Hepatocyte (in vitro differentiated cells): Measurements from ENCODE around the gene POMZP3. TPM values are rescaled to one million over a fixed set of nuclear protein-coding genes. Genes with fewer than 3 reads are reported as not detected.
"Not testable (repeated sequence)": the region's sequence is repeated elsewhere in the genome, so short reads cannot be mapped to it uniquely, and the experiment has no call there.

Experiments used
- DNase-seq: peaks from one replicate; pipeline ENCODE4 v3.0.0-alpha.2; 2016; ENCODE audit warnings: low spot score
- H2AFZ ChIP-seq: fragments of 200-600 bp; sonication (generic); 2 replicates; pipeline ENCODE4 v1.6.0; 2016; ENCODE audit warnings: antibody characterized with exemption, mild to moderate bottlenecking
- H3K27ac ChIP-seq: fragments of 200-600 bp; sonication (generic); 2 replicates; pipeline ENCODE4 v1.5.1; 2016; ENCODE audit warnings: mild to moderate bottlenecking
- H3K27me3 ChIP-seq: fragments of 200-600 bp; sonication (generic); 2 replicates; pipeline ENCODE4 v1.6.1; 2016
- H3K36me3 ChIP-seq: fragments of 200-600 bp; sonication (generic); replicated peaks from 2 replicates; pipeline ENCODE4 v1.5.1; 2016; ENCODE audit warnings: low read depth; ENCODE audit not compliant: insufficient read depth
- H3K4me1 ChIP-seq: fragments of 200-600 bp; sonication (generic); 2 replicates; pipeline ENCODE4 v1.5.1; 2016; ENCODE audit warnings: mild to moderate bottlenecking, moderate library complexity; ENCODE audit not compliant: insufficient read depth
- H3K4me2 ChIP-seq: fragments of 200-600 bp; sonication (generic); 2 replicates; pipeline ENCODE4 v1.6.0; 2016
- H3K4me3 ChIP-seq: fragments of 200-600 bp; sonication (generic); 2 replicates; pipeline ENCODE4 v1.5.1; 2016; ENCODE audit warnings: mild to moderate bottlenecking
- H3K79me2 ChIP-seq: fragments of 200-600 bp; sonication (generic); 2 replicates; pipeline ENCODE4 v1.6.0; 2017; ENCODE audit warnings: mild to moderate bottlenecking
- H3K9me2 ChIP-seq: fragments of 200-600 bp; sonication (generic); replicated peaks from 2 replicates; pipeline ENCODE4 v1.6.0; 2017; ENCODE audit warnings: mild to moderate bottlenecking; ENCODE audit not compliant: insufficient read depth
- H3K9me3 ChIP-seq: fragments of 200-600 bp; sonication (generic); 2 replicates; pipeline ENCODE4 v1.5.1; 2016; ENCODE audit warnings: low read depth, mild to moderate bottlenecking
- H4K20me1 ChIP-seq: fragments of 200-600 bp; sonication (generic); 2 replicates; pipeline ENCODE4 v1.6.0; 2016; ENCODE audit warnings: mild to moderate bottlenecking; ENCODE audit not compliant: insufficient read depth, poor library complexity, severe bottlenecking
- WGBS: methylation state at CpG from one replicate; pipeline ENCODE4 v1.1.6; 2016; ENCODE audit warnings: low lambda C conversion rate; ENCODE audit errors: missing lambda C conversion rate; 5-methylcytosine and 5-hydroxymethylcytosine counted together
- polyA plus RNA-seq: library from polyadenylated mRNA; unstranded; fragments of >200 nt; fragmentation: Nextera tagmentation; extraction: Ambion mirVana; gene quantifications from 2 replicates; pipeline ENCODE4 v1.2.1, GENCODE V29; 2016
- total RNA-seq: library from RNA; depleted of rRNA; stranded (reverse); fragments of >200 nt; gene quantifications from 2 replicates; pipeline ENCODE4 v1.2.3, GENCODE V29; 2014

Gene POMZP3
- total RNA-seq (0.28 and 0.67 TPM in 2 replicates), polyA plus RNA-seq (8.7 and 10.5 TPM in 2 replicates)

DNA sequence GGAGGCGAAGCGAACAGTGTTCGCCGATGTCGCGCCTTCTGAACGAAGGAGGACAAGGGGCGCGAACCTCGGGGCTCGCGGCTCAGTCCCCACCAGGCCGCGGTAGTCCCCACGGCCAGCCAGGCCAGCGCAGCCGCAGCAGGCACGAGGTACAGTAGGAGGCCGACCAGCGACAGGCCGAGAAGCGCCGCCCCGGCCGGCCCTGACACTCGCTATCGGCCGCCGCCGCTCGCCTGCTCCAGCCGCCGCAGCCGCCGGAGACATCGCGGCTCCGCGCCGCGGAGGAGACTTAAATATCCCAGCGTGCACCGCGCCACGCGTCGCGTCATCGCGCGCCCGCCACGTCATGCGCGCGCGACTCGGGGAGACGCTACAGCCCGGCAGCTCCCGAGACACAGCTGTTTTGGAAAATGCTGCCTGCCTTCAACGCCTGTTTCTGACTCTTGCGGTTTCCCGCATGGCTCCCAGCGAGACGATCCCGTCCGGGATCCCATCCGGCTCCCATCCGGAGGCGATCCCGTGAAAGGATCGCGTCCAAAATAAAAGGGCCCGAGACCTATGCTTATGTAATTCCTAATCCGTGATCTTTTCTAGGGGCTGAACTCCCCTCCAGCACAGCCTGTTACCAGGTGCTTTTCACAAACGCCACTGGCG lies at the start of gene POMZP3:
Gene POMZP3, minus strand, starts transcription at position 291 of the 654 bp plus-strand sequence. CDS start 1,215 bp downstream, outside the sequence.
- DNase-seq, H3K79me2 ChIP-seq, H3K36me3 ChIP-seq, H3K9me3 ChIP-seq, H4K20me1 ChIP-seq, H3K9me2 ChIP-seq, H3K4me1 ChIP-seq, H3K27me3 ChIP-seq: not testable (repeated sequence)
- Histone ChIP-seq H3K27ac (peak within 1 kb of the TSS; percentile 99), H2AFZ (peak within 1 kb of the TSS; percentile 92), H3K4me2 (peak within 1 kb of the TSS; percentile 81), H3K4me3 (peak within 1 kb of the TSS; percentile 85)
- 2% methylated on average over 14 of the region's 78 CpGs for WGBS

DNA sequence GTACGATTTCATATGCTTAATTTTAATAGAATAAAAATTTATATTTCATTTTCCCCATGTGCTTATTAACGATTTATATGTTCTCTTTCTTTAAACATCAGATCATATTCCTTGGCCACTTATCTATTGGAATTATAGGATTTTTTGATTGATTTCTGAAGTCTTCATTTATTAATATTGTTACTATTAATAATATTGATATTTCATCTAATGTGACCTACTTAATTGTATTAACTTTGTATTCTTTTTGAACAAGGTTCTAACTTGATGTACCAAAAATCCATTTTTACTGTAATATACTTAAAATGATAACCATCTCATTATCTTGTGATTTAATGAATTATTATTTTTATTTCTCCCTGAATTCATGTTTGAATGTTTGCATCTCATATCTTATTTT lies 48.7 kb upstream of the POMZP3 start:
- not testable (repeated sequence) for H4K20me1 ChIP-seq, H3K4me2 ChIP-seq, DNase-seq, H3K4me1 ChIP-seq, H3K9me3 ChIP-seq, H2AFZ ChIP-seq, H3K79me2 ChIP-seq, H3K36me3 ChIP-seq, H3K9me2 ChIP-seq, H3K4me3 ChIP-seq, H3K27me3 ChIP-seq, H3K27ac ChIP-seq
- WGBS = 89% methylated on average over 2 of the region's 2 CpGs

DNA sequence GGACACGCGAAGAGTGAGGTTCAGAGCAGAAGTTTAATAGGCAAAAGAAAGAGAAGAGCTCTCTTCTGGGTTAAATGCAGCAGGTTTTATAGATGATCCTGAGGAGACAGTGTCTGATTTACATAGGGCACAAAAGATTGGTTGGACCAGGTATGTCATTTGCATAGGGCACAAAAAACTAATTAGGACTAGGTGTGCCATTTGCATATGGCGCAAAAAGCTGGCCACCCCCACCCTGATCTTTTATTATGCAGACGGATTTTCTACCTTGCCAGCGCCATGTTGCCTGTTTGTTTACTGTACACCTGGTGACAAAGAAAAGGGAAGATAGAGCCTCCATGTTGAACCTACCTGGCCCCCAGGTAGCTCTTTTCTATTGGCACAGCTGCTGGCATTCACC lies 46.3 kb upstream of the POMZP3 start:
- not testable (repeated sequence) for H3K27me3 ChIP-seq, H3K36me3 ChIP-seq, H3K4me2 ChIP-seq, H3K9me2 ChIP-seq, H3K4me1 ChIP-seq, H3K27ac ChIP-seq, H3K4me3 ChIP-seq, H3K9me3 ChIP-seq, DNase-seq, H3K79me2 ChIP-seq, H4K20me1 ChIP-seq, H2AFZ ChIP-seq
- 83% methylated on average over 5 of the region's 5 CpGs for WGBS

DNA sequence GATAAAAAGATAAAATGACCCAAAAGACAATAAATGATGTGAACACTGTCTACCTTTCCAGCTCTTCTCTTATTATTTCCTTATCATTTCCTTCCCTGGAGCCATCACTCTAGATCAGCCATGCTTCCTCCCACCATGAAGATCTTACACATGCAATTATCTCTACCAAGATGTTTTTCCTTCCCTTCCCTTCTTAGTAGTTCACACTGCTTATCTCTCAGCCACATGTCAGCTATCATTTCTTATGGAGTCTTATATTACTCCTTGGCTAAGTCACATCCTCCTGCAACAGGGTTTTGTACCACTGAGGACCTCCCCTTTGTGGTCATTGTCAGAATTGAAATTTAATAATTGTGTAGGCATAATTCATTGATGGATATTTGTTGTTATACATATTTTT lies 32.1 kb upstream of the POMZP3 start:
- H3K36me3 ChIP-seq, H3K9me3 ChIP-seq, H3K4me2 ChIP-seq, H3K79me2 ChIP-seq, DNase-seq, H2AFZ ChIP-seq, H3K27ac ChIP-seq, H3K27me3 ChIP-seq, H3K9me2 ChIP-seq, H3K4me3 ChIP-seq, H3K4me1 ChIP-seq, H4K20me1 ChIP-seq: not testable (repeated sequence)

DNA sequence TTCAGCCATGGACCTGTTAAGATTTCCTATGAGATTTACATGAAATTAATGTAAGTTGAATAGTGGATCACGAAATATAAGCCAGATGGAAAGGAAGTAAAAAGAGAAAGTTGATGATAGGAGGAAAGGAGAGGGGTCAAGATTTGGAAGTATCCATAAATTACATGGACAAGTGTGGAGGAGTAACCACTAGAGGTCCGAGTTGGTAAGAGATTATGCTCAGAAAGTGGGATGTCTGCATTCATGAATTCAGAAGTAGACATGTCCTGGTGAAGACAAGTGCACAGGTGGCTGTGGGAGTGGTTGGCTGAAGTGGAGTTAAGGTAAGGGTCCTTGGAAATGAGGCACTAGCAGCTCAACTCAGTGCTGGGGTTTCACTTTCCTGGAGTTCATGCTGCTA lies 29.3 kb upstream of the POMZP3 start:
- not testable (repeated sequence) for H3K36me3 ChIP-seq, H2AFZ ChIP-seq, H3K9me2 ChIP-seq, H4K20me1 ChIP-seq, H3K9me3 ChIP-seq, H3K27me3 ChIP-seq, H3K4me2 ChIP-seq, DNase-seq, H3K27ac ChIP-seq, H3K4me1 ChIP-seq, H3K79me2 ChIP-seq, H3K4me3 ChIP-seq
- WGBS = 55% methylated on average over 2 of the region's 2 CpGs

DNA sequence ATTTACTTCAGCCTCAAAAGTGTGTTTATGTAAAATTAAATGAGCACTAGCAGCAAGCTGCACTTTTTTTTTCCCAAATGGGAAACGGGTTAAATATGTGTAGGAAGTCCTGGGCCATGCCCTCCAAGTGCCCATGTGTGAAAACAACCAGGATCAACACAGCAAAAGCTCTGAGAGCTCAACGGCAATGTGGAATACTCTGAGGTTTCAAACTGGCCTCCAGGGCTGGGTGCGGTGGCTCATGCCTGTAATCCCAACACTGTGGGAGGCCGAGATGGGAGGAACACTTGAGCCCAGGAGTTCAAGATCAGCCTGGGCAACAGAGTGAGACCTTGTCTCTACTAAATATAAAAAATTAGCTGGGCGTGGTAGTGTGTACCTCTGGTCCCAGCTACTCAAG lies 15.5 kb upstream of the POMZP3 start:
- not testable (repeated sequence) for H4K20me1 ChIP-seq, DNase-seq, H3K4me3 ChIP-seq, H3K4me2 ChIP-seq, H3K27me3 ChIP-seq, H3K9me3 ChIP-seq, H3K27ac ChIP-seq, H3K79me2 ChIP-seq, H2AFZ ChIP-seq, H3K36me3 ChIP-seq, H3K4me1 ChIP-seq, H3K9me2 ChIP-seq
- no CpG with 5 or more reads among the region's 5 CpGs for WGBS
